GM19025 (cell line): ENCODE results near the gene ZNF45.
"Not testable (repeated sequence)": the region's sequence is repeated elsewhere in the genome, so short reads cannot be mapped to it uniquely, and the experiment has no call there.

Experiments
- ATAC-seq: cut with Tn5 transposase; IDR thresholded peaks from one replicate; pipeline ENCODE4 v1.9.1; 2021; ENCODE audit warnings: mild to moderate bottlenecking, low read depth, moderate library complexity; ENCODE audit not compliant: unreplicated experiment

Gene ZNF45

GRCh38 chr19:43934985-43935708, at the start of gene ZNF45:
Gene ZNF45, minus strand, starts transcription at chr19:43935282. Its CDS starts 13,097 bp downstream, at chr19:43922185.
- ATAC-seq: peak; percentile 95

GRCh38 chr19:43984687-43985000, 49.6 kb upstream of the ZNF45 start:
- ATAC-seq: no peak

GRCh38 chr19:43983912-43984686, 49.0 kb upstream of the ZNF45 start, which contains the start of gene ZNF155:
Gene ZNF155, plus strand, starts transcription at chr19:43984188. Its CDS starts 4,356 bp downstream, at chr19:43988544.
- ATAC-seq: peak; percentile 76

- no peak for ATAC-seq
Observed at GRCh38 chr19:43983544-43983911, 48.4 kb upstream of the ZNF45 start.

GRCh38 chr19:43976732-43977131, 41.6 kb upstream of the ZNF45 start:
- ATAC-seq: no peak

- ATAC-seq: no peak
Observed at GRCh38 chr19:43966079-43966694, 31.1 kb upstream of the ZNF45 start.

GRCh38 chr19:43960411-43960810, 25.3 kb upstream of the ZNF45 start:
- no peak for ATAC-seq

GRCh38 chr19:43957891-43958290, 22.8 kb upstream of the ZNF45 start:
- ATAC-seq: no peak

GRCh38 chr19:43956827-43957226, 21.7 kb upstream of the ZNF45 start:
- no peak for ATAC-seq

- peak; percentile 86 for ATAC-seq
Observed at GRCh38 chr19:43950834-43951645, 16.0 kb upstream of the ZNF45 start, which contains the start of gene ZNF221. Gene ZNF221, plus strand, starts transcription at chr19:43951228. Its CDS starts 11,499 bp downstream, at chr19:43962727.

GRCh38 chr19:43949803-43950202, 14.7 kb upstream of the ZNF45 start:
- ATAC-seq: not testable (repeated sequence)

GRCh38 chr19:43947412-43947811, 12.3 kb upstream of the ZNF45 start:
- ATAC-seq: not testable (repeated sequence)

- ATAC-seq: no peak
Observed at GRCh38 chr19:43941209-43941608, 6.1 kb upstream of the ZNF45 start.

GRCh38 chr19:43940719-43941118, 5.6 kb upstream of the ZNF45 start:
- ATAC-seq: no peak

GRCh38 chr19:43939557-43940260, 4.6 kb upstream of the ZNF45 start:
- no peak for ATAC-seq

GRCh38 chr19:43936188-43936587, 1.1 kb upstream of the ZNF45 start:
- no peak for ATAC-seq

- ATAC-seq: no peak
Observed at GRCh38 chr19:43934055-43934984, 762 bp downstream of the ZNF45 start.

- ATAC-seq: no peak
Observed at GRCh38 chr19:43928820-43929219, 6.3 kb downstream of the ZNF45 start.

GRCh38 chr19:43923875-43924274, 11.2 kb downstream of the ZNF45 start:
- ATAC-seq: no peak
